RWPE2 (cell line): ENCODE results near the gene TSHZ2.
A peak's percentile ranks its signal among the peaks of the same experiment; 100 is the strongest.

Experiments
- ATAC-seq: fragments of 200-7000 bp; cut with Tn5 transposase; 3 replicates; pipeline ENCODE4 v1.9.1; 2021; ENCODE audit warnings: low read depth
- DNase-seq: peaks from one replicate; pipeline ENCODE4 v3.0.0-alpha.2; 2020; ENCODE audit warnings: low spot score
- H3K27ac ChIP-seq: fragments of 450-650 bp; 2 replicates; pipeline ENCODE4 v1.5.1; 2017; ENCODE audit warnings: mild to moderate bottlenecking; ENCODE audit not compliant: poor library complexity, severe bottlenecking
- H3K27me3 ChIP-seq: fragments of 250-450 bp; sonication (Bioruptor Pico); 2 replicates; pipeline ENCODE4 v1.5.1; 2021; ENCODE audit warnings: mild to moderate bottlenecking, moderate library complexity; ENCODE audit not compliant: insufficient read depth, poor library complexity, severe bottlenecking
- H3K36me3 ChIP-seq: fragments of 250-450 bp; sonication (Bioruptor Pico); 2 replicates; pipeline ENCODE4 v1.5.1; 2020; ENCODE audit warnings: low read depth, mild to moderate bottlenecking, moderate library complexity
- H3K4me1 ChIP-seq: fragments of 250-450 bp; sonication (Bioruptor Pico); 2 replicates; pipeline ENCODE4 v1.5.1; 2021; ENCODE audit warnings: mild to moderate bottlenecking, moderate library complexity; ENCODE audit not compliant: insufficient read depth, poor library complexity, severe bottlenecking
- H3K4me3 ChIP-seq: fragments of 250-450 bp; sonication (Bioruptor Pico); 2 replicates; pipeline ENCODE4 v1.5.1; 2021; ENCODE audit warnings: mild to moderate bottlenecking, moderate library complexity; ENCODE audit not compliant: severe bottlenecking
- H3K9me3 ChIP-seq: fragments of 250-450 bp; sonication (Bioruptor Pico); 2 replicates; pipeline ENCODE4 v1.5.1; 2021; ENCODE audit warnings: mild to moderate bottlenecking, moderate library complexity; ENCODE audit not compliant: severe bottlenecking
- TF ChIP-seq, protein P1 (sequence below): fragments of 450-650 bp; IDR thresholded peaks from one replicate; pipeline ENCODE4 v1.5.1; 2017; ENCODE audit warnings: mild to moderate bottlenecking, moderate library complexity; ENCODE audit not compliant: poor library complexity, severe bottlenecking

TSHZ2 gene

DNA sequence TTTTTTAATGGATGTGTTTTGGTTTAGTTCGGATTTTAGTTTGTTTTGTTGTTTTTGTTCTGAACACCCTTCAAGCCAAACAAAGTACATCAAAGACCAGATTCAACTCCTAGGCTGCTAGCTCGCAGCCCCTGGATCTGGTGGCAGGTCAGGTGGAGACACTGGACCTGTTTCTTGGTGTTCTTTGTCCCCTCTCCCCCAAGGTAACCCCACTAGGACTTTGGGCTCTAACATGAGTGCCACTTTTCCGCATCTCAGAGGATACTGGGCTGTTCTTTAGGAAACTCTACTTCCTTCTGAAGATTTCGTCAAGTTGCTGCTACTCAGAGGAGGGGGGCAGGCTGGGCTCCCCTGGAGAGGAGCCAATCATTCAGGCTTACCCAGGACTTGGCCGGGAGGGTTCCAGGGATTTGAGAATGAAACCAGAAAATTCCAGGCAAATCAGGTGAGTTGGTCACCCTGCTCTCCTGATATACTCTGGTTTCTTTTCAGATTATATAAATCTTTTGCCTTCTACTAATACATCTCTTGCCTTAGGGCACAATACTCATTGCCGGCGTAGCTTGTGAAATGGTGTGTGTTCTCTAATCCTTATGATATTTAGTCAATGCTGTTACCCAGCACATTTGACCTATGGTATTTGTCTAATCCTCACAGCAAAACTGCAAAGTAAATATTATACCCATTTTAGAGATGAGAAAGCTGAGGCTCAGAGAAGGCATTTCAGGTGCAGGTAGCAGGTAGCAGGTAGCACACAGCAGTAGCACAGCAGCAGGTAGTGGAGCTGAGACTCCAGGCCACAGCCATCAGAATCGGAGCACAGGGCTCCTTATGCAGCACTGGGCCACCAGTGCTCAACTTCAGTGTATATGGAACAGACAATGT, 291.6 kb downstream of the TSHZ2 start:
- TF ChIP-seq, protein P1, sequence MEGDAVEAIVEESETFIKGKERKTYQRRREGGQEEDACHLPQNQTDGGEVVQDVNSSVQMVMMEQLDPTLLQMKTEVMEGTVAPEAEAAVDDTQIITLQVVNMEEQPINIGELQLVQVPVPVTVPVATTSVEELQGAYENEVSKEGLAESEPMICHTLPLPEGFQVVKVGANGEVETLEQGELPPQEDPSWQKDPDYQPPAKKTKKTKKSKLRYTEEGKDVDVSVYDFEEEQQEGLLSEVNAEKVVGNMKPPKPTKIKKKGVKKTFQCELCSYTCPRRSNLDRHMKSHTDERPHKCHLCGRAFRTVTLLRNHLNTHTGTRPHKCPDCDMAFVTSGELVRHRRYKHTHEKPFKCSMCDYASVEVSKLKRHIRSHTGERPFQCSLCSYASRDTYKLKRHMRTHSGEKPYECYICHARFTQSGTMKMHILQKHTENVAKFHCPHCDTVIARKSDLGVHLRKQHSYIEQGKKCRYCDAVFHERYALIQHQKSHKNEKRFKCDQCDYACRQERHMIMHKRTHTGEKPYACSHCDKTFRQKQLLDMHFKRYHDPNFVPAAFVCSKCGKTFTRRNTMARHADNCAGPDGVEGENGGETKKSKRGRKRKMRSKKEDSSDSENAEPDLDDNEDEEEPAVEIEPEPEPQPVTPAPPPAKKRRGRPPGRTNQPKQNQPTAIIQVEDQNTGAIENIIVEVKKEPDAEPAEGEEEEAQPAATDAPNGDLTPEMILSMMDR: no peak
- Histone ChIP-seq H3K4me3 (no peak overlapping the region), H3K27ac (no peak overlapping the region), H3K36me3 (no peaks in the 10 kb centered on the region), H3K27me3 (peaks cover 55% of the 10 kb centered on the region), H3K4me1 (no peaks in the 10 kb centered on the region), H3K9me3 (no peaks in the 10 kb centered on the region)
- ATAC-seq (no peak), DNase-seq (no peak)

DNA sequence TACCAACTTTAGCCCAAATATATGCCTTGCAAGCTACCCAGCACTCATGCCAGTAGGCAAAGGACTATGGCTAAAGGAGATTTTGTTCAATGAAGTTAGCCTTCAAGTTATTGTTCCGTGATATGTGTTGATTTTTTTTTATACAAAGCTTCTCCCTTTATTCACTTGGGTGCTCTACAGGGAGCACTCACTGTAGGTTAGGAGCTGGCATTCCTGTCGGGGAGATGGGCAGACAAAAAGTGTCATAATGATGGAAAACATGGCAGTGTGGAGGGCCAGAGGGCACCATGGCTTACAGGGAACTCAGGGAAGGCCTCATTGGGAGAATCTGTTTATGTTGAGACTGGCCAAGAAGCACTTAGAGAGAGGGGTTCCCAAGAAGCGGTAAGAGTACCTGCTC, 292.4 kb downstream of the TSHZ2 start:
- Histone ChIP-seq H3K27ac (no peak overlapping the region), H3K27me3 (peaks cover 55% of the 10 kb centered on the region), H3K4me3 (no peak overlapping the region), H3K36me3 (no peaks in the 10 kb centered on the region), H3K9me3 (no peaks in the 10 kb centered on the region), H3K4me1 (no peaks in the 10 kb centered on the region)
- DNase-seq: no peak
- TF ChIP-seq, protein P1: no peak
- no peak for ATAC-seq

DNA sequence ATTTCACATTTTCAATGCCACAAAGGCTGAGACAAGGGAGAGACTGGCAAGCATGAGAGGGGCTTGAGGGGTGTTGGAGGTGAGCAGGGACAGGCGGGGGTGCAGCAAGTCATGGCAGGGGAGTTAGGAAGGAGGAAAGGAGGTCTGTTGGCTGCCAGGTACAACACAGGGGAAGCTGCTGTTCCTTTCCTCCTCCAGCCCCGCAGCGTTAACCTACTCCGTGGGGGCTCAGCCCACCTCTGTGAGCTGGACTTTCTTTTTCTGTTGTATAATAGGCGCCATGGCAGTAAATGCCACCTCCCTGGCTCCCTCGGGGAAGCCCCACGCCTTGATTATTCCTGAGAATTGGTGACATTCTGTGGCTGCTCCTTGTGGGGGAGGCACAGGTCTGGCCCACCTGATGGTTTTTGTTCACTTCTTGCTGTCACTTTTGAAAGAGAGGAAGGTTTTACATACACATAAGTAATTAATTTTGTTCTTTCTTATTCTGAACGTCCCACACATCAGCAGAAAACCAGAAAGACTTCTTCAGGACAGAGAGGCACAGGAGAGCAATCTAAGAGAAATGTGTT, 293.2 kb downstream of the TSHZ2 start:
- no peaks in the 10 kb centered on the region for H3K36me3 ChIP-seq
- DNase-seq: no peak
- ATAC-seq: 0 out of 3 replicates have a peak, but pooled peaks have one; percentile 11

DNA sequence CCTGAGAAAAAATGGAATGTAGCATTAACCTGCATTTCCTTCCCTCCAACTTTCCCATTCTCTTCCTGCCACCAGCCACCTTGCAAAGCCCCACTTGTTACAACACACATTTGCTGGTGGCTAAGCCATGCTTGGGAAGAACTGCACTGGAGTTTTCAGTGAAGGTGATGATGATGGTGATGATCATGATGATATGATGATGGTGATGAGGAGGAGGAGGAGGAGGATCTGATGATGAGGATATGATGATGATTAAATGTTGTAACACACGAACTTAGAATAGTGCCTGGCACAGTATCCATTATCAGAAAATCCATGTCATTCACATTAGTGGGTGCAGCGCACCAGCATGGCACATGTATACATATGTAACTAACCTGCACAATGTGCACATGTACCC, 297.2 kb downstream of the TSHZ2 start:
- peaks cover 25% of the 10 kb centered on the region for H3K27me3 ChIP-seq
- TF ChIP-seq, protein P1: no peak
- ATAC-seq (no peak), DNase-seq (no peak)
- no peak overlapping the region for H3K27ac ChIP-seq
- H3K9me3 ChIP-seq: no peaks in the 10 kb centered on the region
- H3K4me3 ChIP-seq: no peak overlapping the region
- H3K36me3 ChIP-seq: no peaks in the 10 kb centered on the region
- no peaks in the 10 kb centered on the region for H3K4me1 ChIP-seq

More for the DNA sequence above, 293.2 kb downstream of the TSHZ2 start:
- peaks cover 54% of the 10 kb centered on the region for H3K27me3 ChIP-seq
- no peaks in the 10 kb centered on the region for H3K9me3 ChIP-seq
- no peak overlapping the region for H3K27ac ChIP-seq
- no peaks in the 10 kb centered on the region for H3K4me1 ChIP-seq
- TF ChIP-seq, protein P1: no peak
- H3K4me3 ChIP-seq: no peak overlapping the region
